Measurements from ENCODE around the gene CNTNAP2. TPM values are rescaled to one million over a fixed set of nuclear protein-coding genes. Genes with fewer than 3 reads are reported as not detected.
"Not testable (repeated sequence)": the region's sequence is repeated elsewhere in the genome, so short reads cannot be mapped to it uniquely, and the experiment has no call there.

Gene CNTNAP2
- total RNA-seq, 1 donor from 2014 or later = 2.0 TPM

DNA sequence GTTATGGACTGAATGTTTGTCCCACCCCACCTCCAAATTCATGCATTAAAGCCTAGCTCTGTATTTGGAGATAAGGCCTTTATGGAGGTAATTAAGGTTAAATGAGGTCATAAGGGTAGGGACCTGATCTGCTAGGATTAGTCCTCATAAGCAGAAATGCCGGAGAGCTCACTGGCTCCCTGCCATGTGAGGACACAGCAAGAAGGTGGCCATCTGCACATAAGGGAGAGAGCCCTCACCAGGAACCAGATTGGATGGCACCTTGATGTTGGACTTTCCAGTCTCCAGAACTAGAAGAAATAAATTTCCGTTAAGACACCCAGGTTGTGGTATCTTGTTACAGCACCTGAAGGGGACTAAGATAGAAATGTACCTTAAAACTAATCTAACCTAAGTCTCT lies 1657.9 kb downstream of the CNTNAP2 start:
- no peak for ATAC-seq
- no peak for DNase-seq (ENCODE audit: low spot score)

DNA sequence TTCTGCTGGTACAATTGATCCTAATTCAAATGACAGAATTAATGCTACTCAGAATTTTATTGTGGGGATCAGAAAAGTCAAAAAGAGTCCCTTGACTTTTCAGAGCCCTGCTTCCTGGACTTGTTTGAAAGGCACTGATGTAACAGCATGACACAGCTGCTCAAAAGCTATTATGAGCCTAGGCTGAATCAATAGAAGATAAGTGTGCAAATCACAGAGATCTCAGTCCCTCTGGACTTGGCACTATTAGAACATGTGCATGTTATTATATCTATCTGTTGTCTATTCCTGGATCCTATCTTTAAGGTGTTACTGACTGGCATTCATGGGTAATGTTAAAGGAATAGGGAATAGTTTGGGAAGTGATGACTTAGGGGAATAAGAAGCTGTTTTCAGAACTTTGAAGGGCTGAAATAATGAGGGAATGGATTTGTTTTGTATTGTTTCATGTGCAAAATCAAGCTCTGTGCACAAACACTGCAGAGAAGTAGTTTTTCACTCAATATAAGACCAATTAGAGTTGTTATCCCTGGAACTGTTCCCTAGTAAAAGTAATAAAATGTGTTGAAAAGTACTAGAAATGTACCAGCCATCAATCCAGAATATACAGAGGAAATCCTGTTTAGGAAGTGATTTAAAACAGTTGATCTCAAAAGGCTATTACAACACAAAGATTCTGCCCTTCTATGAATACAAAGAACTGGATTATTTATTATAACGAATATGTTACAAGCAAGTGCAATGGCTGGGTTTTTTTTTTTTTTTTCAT lies 1659.1 kb downstream of the CNTNAP2 start:
- DNase-seq (ENCODE audit: low spot score) = no peak
- no peak for ATAC-seq

DNA sequence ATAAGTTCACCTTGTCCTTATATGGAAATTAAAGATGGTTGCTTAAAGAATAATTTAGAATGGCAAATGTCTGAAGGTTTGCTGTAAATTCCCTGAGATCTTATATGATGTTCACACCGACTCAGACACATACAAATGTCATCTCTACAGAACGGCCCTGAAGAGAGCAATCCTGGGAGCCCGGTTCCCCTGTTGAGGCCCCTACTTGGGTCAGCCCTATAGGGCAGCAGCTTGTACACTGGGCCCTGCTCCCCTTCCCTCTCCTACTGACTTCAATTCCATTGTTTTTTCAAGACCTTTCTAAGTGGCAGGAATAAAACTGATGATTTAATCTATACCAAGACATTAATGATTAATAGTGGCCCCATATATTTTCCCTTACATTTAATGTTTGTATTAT lies 1660.7 kb downstream of the CNTNAP2 start:
- no peak for DNase-seq (ENCODE audit: low spot score)
- no peak for ATAC-seq

DNA sequence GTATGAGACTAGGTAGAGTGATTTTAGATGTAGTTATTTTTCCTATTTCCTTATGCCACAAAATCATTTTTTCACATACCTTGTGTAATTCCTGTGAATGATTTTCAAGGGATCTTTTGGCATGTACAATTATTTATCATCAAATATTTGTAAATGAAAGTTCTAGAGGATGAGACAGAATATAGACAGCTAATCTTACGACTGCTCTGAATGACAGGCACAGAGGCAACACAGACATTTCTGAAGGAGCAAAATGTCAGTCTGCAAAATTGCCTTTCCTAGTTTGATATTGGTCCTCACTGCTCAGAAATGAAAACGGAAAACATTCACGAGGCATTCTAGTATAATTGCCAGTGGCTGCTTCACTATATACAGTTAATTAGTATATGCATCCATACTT lies 1663.3 kb downstream of the CNTNAP2 start:
- no peak for ATAC-seq
- no peak for DNase-seq (ENCODE audit: low spot score)

DNA sequence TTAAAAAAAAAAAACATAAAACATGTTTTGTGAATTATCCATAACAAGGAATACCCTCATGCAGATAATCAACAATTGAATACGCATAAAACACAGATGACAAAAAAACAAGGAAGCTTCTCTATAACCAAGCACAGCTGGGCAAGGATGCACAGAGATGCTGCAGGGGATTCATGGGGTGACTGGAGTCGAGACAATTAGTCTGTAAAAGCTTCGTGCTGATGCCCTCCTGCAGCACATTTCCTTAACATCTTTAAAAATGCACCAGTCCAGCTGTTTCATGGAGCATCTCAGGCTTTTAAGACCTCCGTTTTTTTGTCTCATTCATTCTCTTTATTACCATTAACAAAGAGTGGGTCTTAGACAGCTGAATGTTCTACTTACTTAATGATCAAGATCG lies 1680.0 kb downstream of the CNTNAP2 start:
- no peak for DNase-seq (ENCODE audit: low spot score)
- ATAC-seq = no peak

DNA sequence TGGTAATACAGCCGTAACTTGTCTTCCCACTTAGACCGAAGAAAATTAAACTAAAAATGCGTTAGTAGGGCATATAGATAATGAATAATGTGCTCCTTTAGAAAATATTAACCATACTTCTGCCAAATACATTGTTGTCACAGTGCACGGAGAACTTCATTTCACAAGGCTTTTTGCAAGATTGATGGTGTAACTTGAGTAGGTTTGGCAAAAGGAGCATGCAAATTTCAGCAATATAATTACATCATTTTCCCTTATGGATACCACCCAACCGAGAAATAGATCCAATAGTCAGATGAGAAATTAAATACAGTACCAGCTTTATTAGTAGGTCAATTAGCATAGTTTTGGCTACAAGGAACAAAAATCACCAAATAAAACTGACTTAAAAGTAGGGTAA lies 1681.4 kb downstream of the CNTNAP2 start:
- ATAC-seq (no peak), DNase-seq (ENCODE audit: low spot score) (no peak)

DNA sequence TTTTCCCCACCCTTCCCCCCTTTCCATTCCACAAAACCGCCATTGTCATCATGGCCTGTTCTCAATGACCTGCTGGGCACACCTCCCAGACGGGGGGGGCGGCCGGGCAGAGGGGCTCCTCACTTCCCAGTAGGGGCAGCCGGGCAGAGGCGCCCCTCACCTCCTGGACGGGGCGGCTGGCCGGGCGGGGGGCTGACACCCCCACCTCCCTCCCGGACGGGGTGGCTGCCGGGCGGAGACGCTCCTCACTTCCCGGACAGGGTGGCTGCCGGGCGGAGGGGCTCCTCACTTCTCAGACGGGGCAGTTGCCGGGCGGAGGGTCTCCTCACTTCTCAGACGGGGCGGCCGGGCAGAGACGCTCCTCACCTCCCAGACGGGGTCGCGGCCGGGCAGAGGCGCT lies 1685.2 kb downstream of the CNTNAP2 start:
- not testable (repeated sequence) for ATAC-seq

DNA sequence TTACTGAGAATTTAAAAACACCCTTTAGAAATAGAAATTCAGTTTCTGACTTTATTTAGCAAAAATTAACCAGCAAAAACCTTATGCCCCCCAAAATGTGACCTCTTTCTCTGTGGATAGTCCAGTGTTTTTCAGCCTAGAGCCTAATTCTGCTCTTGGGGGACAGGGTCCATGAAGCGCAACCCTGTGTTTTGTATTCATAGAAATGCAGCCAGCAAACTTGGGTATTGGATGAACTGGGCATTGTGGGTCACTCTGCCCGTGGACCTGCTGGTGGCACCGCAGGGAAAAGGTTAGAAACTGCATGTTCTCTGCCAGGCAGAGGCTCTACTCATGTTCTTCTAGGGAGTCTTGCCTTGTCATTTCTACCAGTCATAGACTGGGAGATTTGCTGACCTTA lies 1686.5 kb downstream of the CNTNAP2 start:
- ATAC-seq (no peak), DNase-seq (ENCODE audit: low spot score) (no peak)

More for the DNA sequence above, 1685.2 kb downstream of the CNTNAP2 start:
- DNase-seq (ENCODE audit: low spot score) = not testable (repeated sequence)

DNA sequence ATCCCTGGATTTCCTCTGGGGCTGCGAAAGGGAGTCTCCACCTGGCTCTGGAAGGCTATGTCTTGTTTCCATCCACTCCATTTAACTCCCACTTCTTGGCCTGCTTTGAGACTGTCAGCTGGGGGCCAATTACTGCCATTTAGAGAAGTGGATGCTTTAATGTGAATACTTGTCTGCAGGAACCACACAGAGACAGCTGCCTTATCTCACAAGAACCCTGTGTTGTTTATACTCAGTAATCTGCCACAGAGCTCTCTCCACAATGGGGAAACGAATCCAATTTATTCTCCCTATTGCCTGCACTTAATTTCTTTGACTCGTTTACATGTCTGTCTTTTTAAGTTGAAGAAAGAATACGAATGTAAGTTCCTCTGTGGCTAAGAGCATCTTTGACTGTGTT lies 1687.0 kb downstream of the CNTNAP2 start:
- DNase-seq (ENCODE audit: low spot score) (no peak), ATAC-seq (no peak)

DNA sequence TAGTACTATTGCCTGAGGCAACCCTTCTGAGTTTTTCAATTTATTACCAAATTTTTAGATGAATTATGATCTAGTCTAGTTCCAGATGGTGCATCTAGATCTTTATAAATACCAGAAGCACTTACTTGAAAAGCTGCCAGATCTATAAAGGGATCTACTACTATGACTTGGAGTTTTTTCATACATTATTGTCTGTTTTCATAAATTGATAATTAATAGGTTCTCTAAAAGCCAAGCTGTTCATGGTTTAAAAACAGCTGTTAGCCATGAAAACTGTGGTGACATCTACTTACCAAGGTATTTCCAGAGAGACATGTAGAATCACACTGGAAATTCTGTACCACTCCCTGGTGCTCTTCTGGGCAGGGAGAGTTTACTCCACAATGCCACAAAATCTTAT lies 1687.4 kb downstream of the CNTNAP2 start:
- no peak for DNase-seq (ENCODE audit: low spot score)
- no peak for ATAC-seq

DNA sequence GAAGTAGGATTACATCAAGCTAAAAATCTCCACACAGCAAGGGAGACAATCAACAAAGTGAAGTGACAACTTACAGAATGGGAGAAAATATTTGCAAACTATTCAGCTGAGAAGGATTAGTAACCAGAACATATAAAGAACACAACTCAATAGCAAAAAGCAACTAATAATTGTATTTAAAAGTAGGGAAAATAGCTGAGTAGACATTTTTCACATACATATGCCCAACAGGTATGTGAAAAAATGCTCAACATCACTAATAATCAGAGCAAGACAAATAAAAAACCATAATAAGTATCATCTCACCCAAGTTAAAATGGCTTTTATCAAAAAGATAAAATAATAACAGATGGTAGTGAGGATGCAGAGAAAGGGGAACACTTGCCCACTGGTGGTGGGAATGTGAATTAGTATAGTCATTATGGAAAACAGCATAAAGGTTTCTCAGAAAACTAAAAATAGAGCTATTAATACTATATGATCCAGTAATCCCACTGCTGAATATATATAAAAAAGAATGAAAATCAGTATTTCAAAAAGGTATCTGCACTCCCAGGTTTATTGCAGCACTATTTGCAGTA lies 1689.5 kb downstream of the CNTNAP2 start:
- ATAC-seq (no peak), DNase-seq (ENCODE audit: low spot score) (no peak)

DNA sequence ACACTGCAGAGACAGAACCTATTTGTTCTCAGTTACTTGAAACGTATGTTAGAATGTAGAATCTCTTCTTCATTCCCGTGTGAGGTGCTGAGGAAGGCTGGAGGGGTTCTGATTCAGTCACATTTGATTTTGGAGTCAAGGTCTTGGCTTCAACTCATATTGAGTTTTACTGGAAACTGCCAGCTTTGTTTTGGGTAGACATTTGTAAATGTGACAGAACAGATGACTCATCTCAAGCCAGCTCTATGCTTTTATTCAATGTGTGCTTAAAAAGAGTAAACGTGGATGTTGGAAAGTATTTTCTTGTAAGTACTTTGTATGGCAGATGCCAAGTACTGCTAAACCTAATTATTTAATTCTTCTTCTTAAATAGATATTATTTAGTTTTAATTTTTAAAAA lies 1693.2 kb downstream of the CNTNAP2 start:
- DNase-seq (ENCODE audit: low spot score) (no peak), ATAC-seq (no peak)

DNA sequence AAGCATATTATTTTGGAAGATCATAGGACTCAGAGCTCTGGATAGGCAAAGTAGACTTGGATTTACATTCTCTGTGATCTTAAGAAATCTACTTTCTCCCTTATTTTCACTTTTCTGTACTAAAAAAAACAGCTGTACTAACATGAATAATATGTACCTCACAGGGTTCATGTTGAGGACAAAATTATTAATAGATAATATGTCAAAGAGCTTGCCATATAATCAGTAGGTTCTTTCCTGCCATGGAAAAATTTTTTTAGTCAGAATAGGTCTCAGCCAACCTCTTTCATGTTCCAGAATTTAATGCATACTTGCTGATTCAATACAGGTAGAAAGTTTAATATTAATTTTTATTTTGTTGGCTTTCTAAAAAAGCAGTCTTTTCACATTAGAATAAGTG lies 1693.7 kb downstream of the CNTNAP2 start:
- ATAC-seq = no peak
- DNase-seq (ENCODE audit: low spot score) = no peak

DNA sequence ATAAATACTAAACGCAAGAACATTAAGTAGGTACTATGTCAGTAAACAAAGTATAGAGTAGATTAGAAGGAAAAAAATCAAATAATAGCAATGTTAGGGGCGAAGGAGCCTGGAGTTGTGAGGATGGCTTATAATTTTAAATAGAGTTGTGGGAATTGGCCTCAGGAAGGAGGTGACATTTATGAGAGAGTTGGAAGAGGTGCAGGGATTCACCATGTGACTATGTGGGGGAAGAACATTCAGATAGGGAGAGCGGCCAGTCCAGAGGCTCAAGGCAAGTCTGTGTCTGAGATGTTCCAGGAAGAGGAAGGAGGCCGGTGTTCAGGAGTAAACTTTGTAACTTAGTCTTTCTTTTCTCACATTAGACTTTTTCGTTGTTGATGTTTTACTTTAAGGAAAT lies 1695.3 kb downstream of the CNTNAP2 start:
- no peak for DNase-seq (ENCODE audit: low spot score)
- ATAC-seq = no peak

DNA sequence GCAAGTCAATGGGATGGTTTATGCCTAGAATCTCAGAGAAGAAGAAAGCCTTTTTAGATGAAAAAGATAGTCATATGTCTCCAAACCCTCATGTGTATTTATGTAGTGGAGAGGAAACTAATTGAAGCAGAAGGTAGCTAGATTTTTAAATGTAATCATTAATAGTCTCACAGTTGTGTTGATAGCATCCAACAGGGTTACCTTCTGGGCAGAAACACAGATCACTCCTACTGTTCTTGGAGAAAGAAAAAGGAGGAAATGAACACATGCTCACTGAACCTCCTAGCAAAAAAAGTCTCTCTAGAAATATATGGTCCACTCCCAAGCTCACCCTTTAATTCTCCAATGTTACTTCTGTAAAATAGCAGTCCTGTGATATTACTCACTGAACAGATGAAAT lies 1696.7 kb downstream of the CNTNAP2 start:
- ATAC-seq = no peak
- no peak for DNase-seq (ENCODE audit: low spot score)

DNA sequence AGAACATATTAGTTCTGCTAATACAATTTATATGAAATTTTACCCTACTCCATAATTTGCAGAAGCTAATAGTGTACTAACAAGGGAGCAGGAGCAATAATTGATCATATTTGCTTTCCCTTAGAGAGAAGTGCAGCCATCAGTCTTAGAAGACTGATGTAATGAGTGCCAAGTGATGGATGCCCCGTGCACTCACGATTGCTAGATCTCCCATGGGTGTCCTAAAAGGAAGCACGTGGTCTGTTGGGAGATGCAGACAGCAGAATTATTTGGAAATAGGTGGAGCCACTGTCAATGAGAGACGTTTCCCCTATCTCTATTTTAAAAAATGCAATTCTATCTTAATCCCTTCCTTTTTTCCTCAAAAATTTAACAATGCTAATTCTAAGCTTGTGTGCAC lies 1701.7 kb downstream of the CNTNAP2 start:
- ATAC-seq = no peak
- DNase-seq (ENCODE audit: low spot score) = no peak

DNA sequence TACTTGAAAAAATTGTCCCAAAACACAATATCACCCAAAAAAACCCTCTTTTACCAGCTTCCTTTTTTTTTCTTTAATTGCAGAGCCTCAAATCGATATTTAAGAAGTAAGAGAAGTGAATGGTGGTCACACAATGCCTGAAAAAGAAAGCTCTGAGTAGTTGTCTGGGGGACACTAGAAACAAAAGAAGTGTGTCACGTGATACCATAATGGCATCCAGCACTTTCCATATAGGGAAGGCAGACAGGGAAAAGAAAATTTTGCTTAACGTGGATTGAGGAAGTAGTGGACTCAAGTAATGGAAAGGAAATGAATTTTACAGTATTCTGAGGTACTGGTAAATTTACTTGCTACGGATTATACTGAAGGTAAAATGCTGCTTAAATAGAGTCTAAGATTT lies 1708.1 kb downstream of the CNTNAP2 start:
- DNase-seq (ENCODE audit: low spot score) (no peak), ATAC-seq (no peak)

DNA sequence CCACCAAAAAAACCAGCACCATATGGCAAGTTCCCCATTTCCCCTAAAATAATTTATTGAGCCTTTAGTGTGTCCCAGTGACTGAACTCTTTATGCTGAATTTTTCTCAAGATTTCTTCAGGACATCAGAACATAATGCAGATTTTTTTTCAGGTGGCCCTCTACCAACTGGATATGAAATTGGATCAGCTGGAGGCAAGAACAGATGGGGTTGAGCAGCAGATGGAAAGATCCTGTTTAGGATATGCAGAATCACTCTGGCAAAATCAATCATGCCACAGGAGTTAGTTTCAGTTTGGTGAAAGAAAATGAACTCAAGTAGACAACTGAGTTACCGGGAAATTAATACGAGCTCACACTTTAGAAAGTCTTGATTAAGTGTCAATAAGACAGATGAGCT lies 1712.4 kb downstream of the CNTNAP2 start:
- no peak for DNase-seq (ENCODE audit: low spot score)
- no peak for ATAC-seq

DNA sequence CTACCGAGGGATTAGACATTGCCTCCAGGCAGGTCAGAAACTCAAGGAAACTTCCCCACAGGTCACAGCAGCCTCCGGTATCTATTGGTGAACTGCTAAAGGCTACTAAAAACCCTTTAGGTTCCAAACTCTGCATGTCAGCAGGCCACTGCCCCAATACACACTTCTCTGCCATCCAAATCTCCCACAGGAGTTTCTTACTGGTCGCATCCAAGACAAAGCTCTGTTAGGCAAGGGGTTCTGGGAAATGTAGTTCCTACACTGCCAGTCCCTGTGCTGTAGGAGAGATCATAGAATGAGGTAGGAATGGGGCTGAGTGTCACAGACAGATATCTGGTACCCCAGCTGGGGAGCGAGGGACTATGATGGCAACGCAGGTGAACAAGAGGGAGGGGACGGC lies 1717.0 kb downstream of the CNTNAP2 start:
- ATAC-seq (no peak), DNase-seq (ENCODE audit: low spot score) (no peak)

DNA sequence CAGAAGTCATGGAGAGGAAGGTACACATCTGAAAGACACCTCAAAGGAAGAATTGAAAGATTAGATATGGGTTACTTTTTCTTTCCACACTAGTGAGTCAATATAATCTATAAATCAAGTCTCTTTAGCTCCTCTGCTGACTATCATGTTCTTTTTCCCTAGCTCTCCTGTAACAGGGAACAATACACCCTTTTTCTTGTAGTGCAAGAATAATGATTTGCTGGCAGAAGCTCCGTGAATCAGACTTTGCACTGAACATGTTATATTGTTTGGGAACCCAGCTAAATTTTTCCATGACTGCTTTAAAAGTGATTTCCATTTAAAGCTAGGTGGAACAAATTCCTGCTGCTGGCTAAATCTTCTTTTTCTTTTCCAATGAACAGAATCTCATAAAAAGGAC lies 1717.4 kb downstream of the CNTNAP2 start:
- DNase-seq (ENCODE audit: low spot score) = no peak
- ATAC-seq = no peak

DNA sequence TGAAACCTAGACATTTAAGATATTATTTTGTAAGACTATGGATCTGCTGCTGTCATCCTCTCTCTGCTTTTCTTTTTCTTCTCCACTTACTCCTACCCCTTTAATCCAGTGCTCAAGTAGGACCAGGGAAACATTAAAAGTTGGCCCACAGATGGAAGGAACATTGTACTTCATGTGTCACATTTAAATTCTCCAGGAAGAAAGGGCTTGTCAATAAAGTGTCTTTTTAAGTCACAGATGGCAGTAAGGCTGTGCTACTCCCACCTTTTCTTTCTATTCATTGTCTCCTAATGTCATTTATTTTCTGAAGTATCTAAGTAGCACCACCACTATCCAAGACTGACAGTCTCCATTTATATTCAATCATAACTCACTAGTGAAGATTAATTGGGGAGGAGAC lies 1736.2 kb downstream of the CNTNAP2 start:
- no peak for DNase-seq (ENCODE audit: low spot score)
- ATAC-seq = no peak

DNA sequence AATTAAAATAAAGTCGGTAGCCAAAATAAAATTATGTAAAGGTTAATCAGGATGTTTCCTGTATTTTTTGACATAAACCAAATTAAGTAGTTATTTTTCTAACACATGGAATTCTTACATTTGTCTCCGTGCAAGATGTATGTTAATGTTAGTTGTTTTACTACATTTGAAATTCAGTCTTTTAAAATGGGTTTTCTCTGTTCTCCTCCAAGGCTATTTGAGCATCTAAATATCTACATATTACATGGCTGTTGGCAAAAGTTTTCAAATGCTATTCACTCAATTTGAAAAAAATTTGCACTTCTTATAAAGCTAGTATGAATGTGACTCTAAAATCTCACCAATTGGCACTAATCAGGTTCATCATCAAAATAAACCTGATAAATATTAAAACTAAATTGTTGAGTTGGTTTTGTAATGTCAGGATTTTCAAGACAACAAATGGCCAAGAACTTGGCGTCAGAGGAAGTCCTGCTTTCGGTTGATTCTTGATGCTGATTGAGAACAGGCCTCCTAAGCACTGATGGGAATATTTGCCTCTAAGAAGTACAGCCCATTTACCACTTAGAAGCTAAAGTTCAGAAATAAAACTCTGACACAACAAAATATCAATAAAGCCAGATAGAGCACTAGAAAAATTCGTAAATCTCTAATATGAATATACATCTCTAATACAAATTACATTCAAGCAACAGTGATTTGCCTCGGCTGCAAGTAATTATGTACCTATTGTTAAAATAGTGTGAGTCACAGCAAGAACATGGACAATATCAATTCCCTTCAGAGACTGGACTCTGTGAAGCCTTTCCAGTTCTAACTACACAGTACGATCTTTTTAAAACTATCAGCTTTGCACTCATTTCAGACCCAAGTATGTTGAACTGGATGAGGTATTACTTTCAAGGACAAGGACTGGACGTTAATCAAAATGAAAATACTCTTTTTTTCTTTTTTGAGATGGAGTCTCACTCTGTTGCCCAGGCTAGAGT lies 1740.8 kb downstream of the CNTNAP2 start:
- ATAC-seq (no peak), DNase-seq (ENCODE audit: low spot score) (no peak)

All from left lobe of liver (tissue), 2 donors.